ENCODE measurements around the gene ABCC3. TPM values are rescaled to one million over a fixed set of nuclear protein-coding genes. Genes with fewer than 3 reads are reported as not detected.

The ABCC3 gene
- total and polyA plus RNA-seq, 2 of the 8 experiments (the other 6 are each of a cell fraction or from before 2014, with no cell fraction given) = 0.35 to 0.37 TPM

GRCh38 chr17:50689956-50690886 lies 55.5 kb downstream of the ABCC3 start (continued):
- 0 out of 4 replicates have a peak, but pooled peaks of 1 of the 2 experiments have one; percentile 41 for TF ChIP-seq SIN3A (conservative IDR thresholded peaks at IDR 0.05 in 1 of 2, IDR thresholded peaks at IDR 0.05 in 1 of 2; ENCODE audit: low read depth in 1 of 2, low read length in 2 of 2)

Measured in H1 (cell line).